Stimulated activated naive CD8-positive, alpha-beta T cell treated with anti-CD3 and anti-CD28 coated beads, Interleukin-15, Interleukin-2, amounts not matched to agents 100 ng/mL and 50 ng/mL, for 24 hours (primary cell): ENCODE results near the gene RDX.

ENCODE experiments used
- H3K27ac Mint-ChIP-seq: one replicate; pipeline ENCODE4 v1.8.0; 2021; ENCODE audit warnings: mild to moderate bottlenecking, mixed read lengths
- H3K27me3 Mint-ChIP-seq: one replicate; pipeline ENCODE4 v1.8.0; 2021; ENCODE audit warnings: mixed read lengths
- H3K36me3 Mint-ChIP-seq: one replicate; pipeline ENCODE4 v1.8.0; 2021; ENCODE audit warnings: low read depth, mixed read lengths
- H3K4me1 Mint-ChIP-seq: one replicate; pipeline ENCODE4 v1.8.0; 2021; ENCODE audit warnings: low read depth, mixed read lengths
- H3K4me3 Mint-ChIP-seq: one replicate; pipeline ENCODE4 v1.8.0; 2021; ENCODE audit warnings: mild to moderate bottlenecking, mixed read lengths
- H3K9me3 Mint-ChIP-seq: one replicate; pipeline ENCODE4 v1.8.0; 2021; ENCODE audit warnings: mixed read lengths

Gene RDX

GRCh38 chr11:110141812-110142211, 154.6 kb downstream of the RDX start:
- Mint-ChIP-seq H3K4me1 (no peaks in the 10 kb centered on the region), H3K4me3 (no peak overlapping the region), H3K36me3 (no peaks in the 10 kb centered on the region), H3K27me3 (peaks cover 14% of the 10 kb centered on the region), H3K27ac (no peak overlapping the region), H3K9me3 (peaks cover 4% of the 10 kb centered on the region)

- no peaks in the 10 kb centered on the region for H3K36me3 Mint-ChIP-seq
- no peaks in the 10 kb centered on the region for H3K4me1 Mint-ChIP-seq
- H3K27ac Mint-ChIP-seq: no peak overlapping the region
- H3K27me3 Mint-ChIP-seq: peaks cover 6% of the 10 kb centered on the region
- H3K4me3 Mint-ChIP-seq: no peak overlapping the region
- no peaks in the 10 kb centered on the region for H3K9me3 Mint-ChIP-seq
These were observed 162.3 kb downstream of the RDX start for GRCh38 chr11:110134110-110134509.

GRCh38 chr11:110133160-110133559, 163.3 kb downstream of the RDX start:
- Mint-ChIP-seq H3K4me3 (no peak overlapping the region), H3K36me3 (no peaks in the 10 kb centered on the region), H3K9me3 (no peaks in the 10 kb centered on the region), H3K27ac (no peak overlapping the region), H3K27me3 (peaks cover 6% of the 10 kb centered on the region), H3K4me1 (no peaks in the 10 kb centered on the region)

- Mint-ChIP-seq H3K9me3 (no peaks in the 10 kb centered on the region), H3K36me3 (no peaks in the 10 kb centered on the region), H3K27ac (no peak overlapping the region), H3K27me3 (peaks cover 6% of the 10 kb centered on the region), H3K4me1 (no peaks in the 10 kb centered on the region), H3K4me3 (no peak overlapping the region)
These were observed 164.9 kb downstream of the RDX start for GRCh38 chr11:110131386-110132123.

GRCh38 chr11:110130642-110131238, 165.7 kb downstream of the RDX start:
- H3K9me3 Mint-ChIP-seq: no peaks in the 10 kb centered on the region
- no peak overlapping the region for H3K4me3 Mint-ChIP-seq
- peaks cover 6% of the 10 kb centered on the region for H3K27me3 Mint-ChIP-seq
- no peaks in the 10 kb centered on the region for H3K4me1 Mint-ChIP-seq
- no peaks in the 10 kb centered on the region for H3K36me3 Mint-ChIP-seq
- no peak overlapping the region for H3K27ac Mint-ChIP-seq

- Mint-ChIP-seq H3K27me3 (peaks cover 6% of the 10 kb centered on the region), H3K9me3 (no peaks in the 10 kb centered on the region), H3K4me3 (no peak overlapping the region), H3K27ac (no peak overlapping the region), H3K36me3 (no peaks in the 10 kb centered on the region), H3K4me1 (no peaks in the 10 kb centered on the region)
These were observed 168.3 kb downstream of the RDX start for GRCh38 chr11:110128161-110128560.

- Mint-ChIP-seq H3K4me3 (no peak overlapping the region), H3K36me3 (no peaks in the 10 kb centered on the region), H3K4me1 (no peaks in the 10 kb centered on the region), H3K27ac (no peak overlapping the region), H3K9me3 (no peaks in the 10 kb centered on the region), H3K27me3 (peaks cover 6% of the 10 kb centered on the region)
These were observed 169.5 kb downstream of the RDX start for GRCh38 chr11:110126936-110127335.

GRCh38 chr11:110125632-110126031, 170.8 kb downstream of the RDX start:
- H3K27ac Mint-ChIP-seq: no peak overlapping the region
- H3K4me3 Mint-ChIP-seq: no peak overlapping the region

More at GRCh38 chr11:110125632-110126031, 170.8 kb downstream of the RDX start:
- no peaks in the 10 kb centered on the region for H3K4me1 Mint-ChIP-seq
- no peaks in the 10 kb centered on the region for H3K27me3 Mint-ChIP-seq
- H3K36me3 Mint-ChIP-seq: no peaks in the 10 kb centered on the region
- H3K9me3 Mint-ChIP-seq: no peaks in the 10 kb centered on the region
